Upper lobe of left lung (tissue), 6 donors: ENCODE data around the gene TFB1M. TPM values are rescaled to one million over a fixed set of nuclear protein-coding genes. Genes with fewer than 3 reads are reported as not detected.

Source experiments
- ATAC-seq, 2 donors: fragments of 200-7000 bp; cut with Tn5 transposase; one replicate each; pipeline ENCODE4 v1.9.1; 2022; ENCODE audit warnings: mild to moderate bottlenecking in 2 of 2, moderate library complexity in 2 of 2; ENCODE audit not compliant: low FRiP score in 2 of 2
- DNase-seq, 2 donors: peaks; one replicate each; pipeline ENCODE4 v3.0.0-alpha.2; 2019 to 2020
- H3K27ac ChIP-seq, 4 donors: fragments of 200-600 bp; sonication (generic); one replicate each; pipeline ENCODE4 v1.5.1; 2016 to 2019
- H3K27me3 ChIP-seq, 4 donors: fragments of 200-600 bp; sonication (generic); one replicate each; pipeline ENCODE4 v1.5.1; 2017 to 2019
- H3K36me3 ChIP-seq, 4 donors: fragments of 200-600 bp; sonication (generic); one replicate each; pipeline ENCODE4 v1.5.1; 2016 to 2019
- H3K4me1 ChIP-seq, 4 donors: fragments of 200-600 bp; sonication (generic); one replicate each; pipeline ENCODE4 v1.5.1; 2018 to 2019
- H3K4me3 ChIP-seq, 4 donors: fragments of 200-600 bp; sonication (generic); one replicate each; pipeline ENCODE4 v1.5.1; 2017 to 2019; ENCODE audit warnings: mild to moderate bottlenecking in 2 of 4, moderate library complexity in 1 of 4
- H3K9me3 ChIP-seq, 4 donors: fragments of 200-600 bp; sonication (generic); one replicate each; pipeline ENCODE4 v1.5.1; 2018 to 2019
- CTCF ChIP-seq, 6 experiments: fragments of 450-650 bp in 4 of 6; fragments of 200-600 bp in 2 of 6; sonication (generic) in 2 of 6; IDR thresholded peaks; one replicate each; pipeline ENCODE4 v1.5.1; 2016 to 2019; ENCODE audit warnings: antibody characterized with exemption in 6 of 6
- EP300 ChIP-seq, 4 donors: sonication (generic); formaldehyde crosslinking; IDR thresholded peaks; one replicate each; pipeline ENCODE4 v1.5.1; 2017; ENCODE audit warnings: antibody characterized with exemption in 4 of 4, control low read depth in 2 of 4
- POLR2A ChIP-seq, 4 donors: fragments of 450-650 bp; IDR thresholded peaks; one replicate each; pipeline ENCODE4 v1.5.1; 2016 to 2017; ENCODE audit warnings: antibody characterized with exemption in 4 of 4, mild to moderate bottlenecking in 2 of 4
- POLR2AphosphoS5 ChIP-seq, 2 donors: sonication (generic); formaldehyde crosslinking; IDR thresholded peaks; one replicate each; pipeline ENCODE4 v1.5.1; 2017; ENCODE audit warnings: antibody characterized with exemption in 2 of 2
- WGBS, 2 donors: methylation state at CpG; one replicate each; pipeline ENCODE4 v1.1.5; 2017 to 2018; 5-methylcytosine and 5-hydroxymethylcytosine counted together
- total RNA-seq, 6 donors: library from RNA; depleted of rRNA in 4 of 6; stranded (reverse); fragments of >200 nt in 4 of 6; gene quantifications; one replicate each; pipeline versions ENCODE4 v1.1.0 to v1.2.1, GENCODE V29; 2016 to 2021
- donor health status: DM: no; HTN: no; CAD: no; lungs with moderate emphysema.
- donor health status: DM: no; HTN: yes; CAD: no; lungs with severe emphysema.

TFB1M gene
- total RNA-seq, 6 donors from 2014 or later = 4.2 to 19.6 (median 15.0) TPM

GRCh38 chr6:155261111-155261900, 53.0 kb downstream of the TFB1M start:
- 88 to 96% methylated on average over 11 of the region's 11 CpGs for WGBS, 2 donors
- H3K9me3 ChIP-seq = no peaks in the 10 kb centered on the region
- H3K4me3 ChIP-seq = no peak overlapping the region
- peaks cover 0 to 40% (median 16%) of the 10 kb centered on the region in 4 donors for H3K36me3 ChIP-seq
- H3K27me3 ChIP-seq = no peaks in the 10 kb centered on the region
- H3K4me1 ChIP-seq = no peaks in the 10 kb centered on the region
- TF ChIP-seq EP300 (IDR thresholded peaks at IDR 0.05) = no peak
- DNase-seq (no peak), ATAC-seq (no peak)
- H3K27ac ChIP-seq = no peak overlapping the region

GRCh38 chr6:155260686-155261085, 53.6 kb downstream of the TFB1M start:
- 48 to 82% methylated on average over 3 of the region's 3 CpGs for WGBS, 2 donors

GRCh38 chr6:155259897-155260296, 54.4 kb downstream of the TFB1M start:
- no peak for DNase-seq
- no peaks in the 10 kb centered on the region for H3K9me3 ChIP-seq

More at GRCh38 chr6:155260686-155261085, 53.6 kb downstream of the TFB1M start:
- H3K9me3 ChIP-seq = no peaks in the 10 kb centered on the region
- peaks cover 0 to 44% (median 16%) of the 10 kb centered on the region in 4 donors for H3K36me3 ChIP-seq
- no peak overlapping the region for H3K4me3 ChIP-seq
- DNase-seq (no peak), ATAC-seq (no peak)
- no peaks in the 10 kb centered on the region for H3K27me3 ChIP-seq
- H3K4me1 ChIP-seq = no peaks in the 10 kb centered on the region
- H3K27ac ChIP-seq = no peak overlapping the region
- TF ChIP-seq EP300 (IDR thresholded peaks at IDR 0.05) (no peak), POLR2AphosphoS5 (IDR thresholded peaks at IDR 0.05) (no peak), POLR2A (IDR thresholded peaks at IDR 0.05) (no peak), CTCF (IDR thresholded peaks at IDR 0.05) (no peak)

GRCh38 chr6:155259204-155259603, 55.1 kb downstream of the TFB1M start:
- Histone ChIP-seq H3K27me3 (no peaks in the 10 kb centered on the region), H3K4me1 (no peaks in the 10 kb centered on the region), H3K4me3 (no peak overlapping the region), H3K36me3 (peaks cover 0 to 52% (median 16%) of the 10 kb centered on the region in 4 donors), H3K9me3 (no peaks in the 10 kb centered on the region), H3K27ac (no peak overlapping the region)
- TF ChIP-seq EP300 (IDR thresholded peaks at IDR 0.05) (no peak), POLR2AphosphoS5 (IDR thresholded peaks at IDR 0.05) (no peak), CTCF (IDR thresholded peaks at IDR 0.05) (no peak), POLR2A (IDR thresholded peaks at IDR 0.05) (no peak)
- WGBS, 2 donors = 89 to 94% methylated on average over 3 of the region's 3 CpGs
- DNase-seq = no peak
- ATAC-seq = no peak

More at GRCh38 chr6:155259897-155260296, 54.4 kb downstream of the TFB1M start:
- Histone ChIP-seq H3K4me1 (no peaks in the 10 kb centered on the region), H3K4me3 (no peak overlapping the region), H3K27me3 (no peaks in the 10 kb centered on the region), H3K27ac (no peak overlapping the region), H3K36me3 (peaks cover 0 to 47% (median 16%) of the 10 kb centered on the region in 4 donors)
- WGBS, 2 donors = 71 to 85% methylated on average over 5 of the region's 5 CpGs
- TF ChIP-seq EP300 (IDR thresholded peaks at IDR 0.05) (no peak), POLR2AphosphoS5 (IDR thresholded peaks at IDR 0.05) (no peak), CTCF (IDR thresholded peaks at IDR 0.05) (no peak), POLR2A (IDR thresholded peaks at IDR 0.05) (no peak)
- no peak for ATAC-seq

GRCh38 chr6:155257796-155258195, 56.5 kb downstream of the TFB1M start:
- H3K27ac ChIP-seq = no peak overlapping the region
- TF ChIP-seq POLR2AphosphoS5 (IDR thresholded peaks at IDR 0.05) (no peak), EP300 (IDR thresholded peaks at IDR 0.05) (no peak), CTCF (IDR thresholded peaks at IDR 0.05) (no peak), POLR2A (IDR thresholded peaks at IDR 0.05) (no peak)
- no peak overlapping the region for H3K4me3 ChIP-seq
- H3K27me3 ChIP-seq = no peaks in the 10 kb centered on the region
- no peak for ATAC-seq
- H3K4me1 ChIP-seq = no peaks in the 10 kb centered on the region
- DNase-seq = no peak
- peaks cover 0 to 65% (median 16%) of the 10 kb centered on the region in 4 donors for H3K36me3 ChIP-seq
- 94 to 97% methylated on average over 9 of the region's 9 CpGs for WGBS, 2 donors
- no peaks in the 10 kb centered on the region for H3K9me3 ChIP-seq
